ENCODE results near the gene B4GALT6. TPM values are rescaled to one million over a fixed set of nuclear protein-coding genes. Genes with fewer than 3 reads are reported as not detected.

The B4GALT6 gene
- total RNA-seq, 1 donor from 2014 or later = 11.9 TPM

DNA sequence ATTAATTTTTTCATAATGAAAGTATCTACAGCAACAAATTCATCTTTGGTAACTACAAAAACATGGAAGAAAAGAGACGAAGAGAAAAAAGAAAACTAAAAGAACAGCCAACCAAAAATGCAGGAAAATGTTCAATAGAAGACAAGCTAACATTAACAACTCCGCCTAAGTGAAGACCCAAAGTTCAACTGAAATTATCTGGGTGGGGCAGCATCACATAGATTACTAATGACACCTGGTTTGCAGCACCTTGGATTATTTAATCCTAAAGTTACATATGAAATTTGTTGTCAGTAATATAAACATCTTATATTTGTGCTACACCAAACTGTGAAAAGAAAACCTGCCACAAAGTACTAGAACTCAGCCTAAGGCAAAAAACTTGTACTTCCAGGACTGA is 14.8 kb downstream of the B4GALT6 start:
- intact Hi-C loops (cut with micrococcal nuclease) = no loop called here
- no peak for DNase-seq
- no peak for ATAC-seq

DNA sequence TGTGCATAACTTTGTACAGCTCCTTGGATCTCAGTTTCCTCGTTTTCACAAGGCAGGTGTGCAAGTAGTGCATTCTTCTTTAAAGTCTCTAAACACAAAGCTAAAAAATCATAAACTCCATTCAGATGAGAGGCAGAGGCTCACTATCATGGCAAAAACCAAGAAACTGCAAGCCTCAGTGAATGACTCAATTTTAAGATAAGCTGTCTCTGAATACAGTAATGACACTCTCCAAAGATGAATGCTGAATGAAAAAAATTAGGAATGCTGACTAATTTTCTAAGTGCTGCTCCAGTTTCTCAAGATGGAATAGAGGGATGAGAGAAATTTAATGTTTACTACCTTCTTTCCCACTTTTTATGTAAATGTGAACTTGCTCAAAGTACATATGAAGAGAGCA is 17.2 kb downstream of the B4GALT6 start:
- no peak for ATAC-seq
- no peak for DNase-seq
- intact Hi-C loops (cut with micrococcal nuclease) = no loop called here

DNA sequence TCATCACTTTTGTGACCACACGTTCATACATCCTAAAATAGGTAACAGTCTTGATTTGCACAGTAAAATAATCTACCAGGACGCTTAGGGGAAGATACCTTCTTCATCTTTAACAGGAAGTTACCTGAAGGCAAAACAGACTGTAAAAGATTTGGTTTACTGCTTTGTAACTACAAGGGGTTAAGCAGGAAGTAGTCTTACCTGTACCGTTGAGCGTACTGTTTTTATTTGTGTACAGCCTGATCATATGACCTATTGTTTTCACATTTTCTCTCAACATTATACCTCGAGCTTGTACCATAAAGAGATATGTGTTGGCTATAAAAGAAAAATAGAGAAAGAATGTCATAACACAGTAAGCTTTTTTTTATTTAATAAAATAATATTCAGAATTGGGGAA is 18.3 kb downstream of the B4GALT6 start:
- intact Hi-C loops (cut with micrococcal nuclease) = no loop called here
- no peak for DNase-seq
- ATAC-seq = no peak

- no peak for DNase-seq
- ATAC-seq = no peak
- intact Hi-C loops (cut with micrococcal nuclease) = no loop called here
Measured at GRCh38 chr18:31664101-31664500, 20.3 kb downstream of the B4GALT6 start.

DNA sequence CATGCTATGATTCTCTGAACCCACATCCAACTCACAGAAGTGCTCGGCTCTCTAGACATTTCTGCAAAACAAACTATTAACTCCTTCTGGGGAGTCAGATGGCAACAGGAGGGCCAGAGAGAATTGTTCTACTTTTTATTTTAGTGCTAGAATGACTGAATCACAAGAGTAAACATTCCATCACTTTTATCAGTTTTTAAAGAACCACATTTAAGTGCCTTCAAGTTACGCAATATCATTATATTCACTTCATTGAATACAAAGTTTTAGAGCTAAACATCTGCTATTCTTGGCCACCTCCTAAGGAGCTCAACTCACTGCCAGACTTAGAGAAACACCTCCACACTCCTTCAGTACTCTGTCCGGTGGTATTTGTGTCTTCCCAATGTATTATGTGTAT is 22.4 kb downstream of the B4GALT6 start:
- no peak for DNase-seq
- peak; percentile 35 for ATAC-seq
- intact Hi-C loops (cut with micrococcal nuclease) = no loop called here

DNA sequence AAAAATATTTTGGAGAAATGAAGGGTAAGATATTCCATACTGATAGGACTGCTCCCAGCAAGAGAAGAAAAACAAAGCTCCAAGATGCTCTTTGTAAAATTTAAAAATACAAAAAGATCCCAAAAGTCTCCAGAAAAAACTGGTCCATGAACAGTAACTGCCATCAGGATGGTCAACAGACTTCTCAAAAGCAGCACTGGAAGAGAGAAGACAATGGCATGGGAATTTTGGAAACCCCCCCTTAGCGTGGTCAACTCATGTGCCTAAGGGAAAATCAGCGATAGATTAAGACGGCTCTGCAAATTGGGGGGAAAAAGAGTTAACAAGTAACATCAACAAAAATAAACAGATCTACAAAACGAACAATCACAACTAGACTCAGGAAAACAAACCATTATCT is 23.6 kb downstream of the B4GALT6 start:
- DNase-seq = no peak
- intact Hi-C loops (cut with micrococcal nuclease) = no loop called here
- no peak for ATAC-seq

- ATAC-seq (no peak), DNase-seq (no peak)
- intact Hi-C loops (cut with micrococcal nuclease) = no loop called here
Measured at GRCh38 chr18:31659576-31660177, 24.7 kb downstream of the B4GALT6 start.

GRCh38 chr18:31658670-31659575 is 25.5 kb downstream of the B4GALT6 start:
- DNase-seq (no peak), ATAC-seq (no peak)
- intact Hi-C loops (cut with micrococcal nuclease) = no loop called here

- no peak for DNase-seq
- ATAC-seq = no peak
- intact Hi-C loops (cut with micrococcal nuclease) = no loop called here
Measured at GRCh38 chr18:31657823-31658669, 26.3 kb downstream of the B4GALT6 start.

GRCh38 chr18:31656754-31657153 is 27.6 kb downstream of the B4GALT6 start:
- DNase-seq (no peak), ATAC-seq (no peak)
- intact Hi-C loops (cut with micrococcal nuclease) = no loop called here

GRCh38 chr18:31655354-31655753 is 29.0 kb downstream of the B4GALT6 start:
- DNase-seq = no peak
- intact Hi-C loops (cut with micrococcal nuclease) = no loop called here
- ATAC-seq = no peak

- no peak for ATAC-seq
- no peak for DNase-seq
- intact Hi-C loops (cut with micrococcal nuclease) = no loop called here
Measured at GRCh38 chr18:31652877-31653276, 31.5 kb downstream of the B4GALT6 start.

GRCh38 chr18:31652357-31652756 is 32.0 kb downstream of the B4GALT6 start:
- ATAC-seq (no peak), DNase-seq (no peak)
- intact Hi-C loops (cut with micrococcal nuclease) = no loop called here

- intact Hi-C loops (cut with micrococcal nuclease) = no loop called here
- ATAC-seq = no peak
- no peak for DNase-seq
Measured at GRCh38 chr18:31651369-31651768, 33.0 kb downstream of the B4GALT6 start.

- ATAC-seq (no peak), DNase-seq (no peak)
- intact Hi-C loops (cut with micrococcal nuclease) = no loop called here
Measured at GRCh38 chr18:31649978-31650719, 34.2 kb downstream of the B4GALT6 start.

GRCh38 chr18:31649449-31649848 is 34.9 kb downstream of the B4GALT6 start:
- intact Hi-C loops (cut with micrococcal nuclease) = no loop called here
- no peak for ATAC-seq

GRCh38 chr18:31648966-31649429 is 35.4 kb downstream of the B4GALT6 start:
- ATAC-seq = no peak
- DNase-seq = no peak
- intact Hi-C loops (cut with micrococcal nuclease) = no loop called here

More at GRCh38 chr18:31649449-31649848, 34.9 kb downstream of the B4GALT6 start:
- DNase-seq = no peak

GRCh38 chr18:31648458-31648857 is 35.9 kb downstream of the B4GALT6 start:
- ATAC-seq (no peak), DNase-seq (no peak)
- intact Hi-C loops (cut with micrococcal nuclease) = no loop called here

DNA sequence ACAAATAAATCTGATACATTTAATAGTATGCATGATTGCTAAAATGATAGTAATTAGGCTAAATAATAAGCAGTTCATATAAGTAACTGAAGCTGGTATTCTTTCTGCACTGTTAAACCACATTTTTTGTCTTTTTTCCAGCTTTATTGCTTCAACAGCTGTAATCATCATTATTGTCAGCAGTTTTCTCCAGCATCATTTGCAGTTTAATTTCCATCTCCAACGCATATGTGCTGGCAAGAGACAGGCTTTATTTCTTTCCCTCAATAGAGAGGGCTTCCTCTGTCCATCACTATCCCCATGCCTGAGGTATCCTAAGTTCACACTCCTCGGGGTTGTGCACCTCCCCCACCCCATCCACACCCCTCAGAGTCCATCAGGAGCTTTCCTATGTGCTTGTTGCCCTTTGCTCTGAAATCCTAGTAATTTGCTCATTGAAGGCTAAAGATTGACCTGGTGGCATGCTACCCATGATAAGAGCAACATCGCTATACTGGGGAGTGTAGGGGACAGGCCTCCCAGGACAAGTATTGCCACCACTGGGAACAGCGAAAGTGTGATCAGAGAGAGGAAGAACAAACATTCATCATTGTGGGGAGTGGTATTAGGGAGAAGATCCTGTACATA is 37.1 kb downstream of the B4GALT6 start:
- DNase-seq (no peak), ATAC-seq (no peak)
- intact Hi-C loops (cut with micrococcal nuclease) = no loop called here

All from left ventricle myocardium superior (tissue), 1 donor.